ENCODE measurements around the gene KAT8.
A peak's percentile ranks its signal among the peaks of the same experiment; 100 is the strongest.

- TF ChIP-seq DLX4 (CRISPR knock-in tag; IDR thresholded peaks at IDR 0.05) (no peak), MAX (CRISPR knock-in tag; IDR thresholded peaks at IDR 0.05) (peak; percentile 80)
Observed at GRCh38 chr16:31157136-31157535, 39.7 kb downstream of the KAT8 start.
